Progenitor cell of endocrine pancreas (in vitro differentiated cells): ENCODE results near the gene SENP7. TPM values are rescaled to one million over a fixed set of nuclear protein-coding genes. Genes with fewer than 3 reads are reported as not detected.
A peak's percentile ranks its signal among the peaks of the same experiment; 100 is the strongest.
"Not testable (repeated sequence)": the region's sequence is repeated elsewhere in the genome, so short reads cannot be mapped to it uniquely, and the experiment has no call there.

ENCODE experiments used
- DNase-seq: peaks from one replicate; pipeline ENCODE4 v3.0.0; 2021; ENCODE audit warnings: low spot score; ENCODE audit not compliant: unreplicated experiment
- H3K27ac Mint-ChIP-seq: 2 replicates; pipeline ENCODE4 v1.8.0; 2021; ENCODE audit warnings: mild to moderate bottlenecking, moderate library complexity, mixed read lengths
- H3K27me3 Mint-ChIP-seq: 2 replicates; pipeline ENCODE4 v1.8.0; 2021; ENCODE audit warnings: mixed read lengths
- H3K36me3 Mint-ChIP-seq: 2 replicates; pipeline ENCODE4 v1.8.0; 2022; ENCODE audit warnings: mixed read lengths; ENCODE audit not compliant: insufficient read depth
- H3K4me1 Mint-ChIP-seq: 2 replicates; pipeline ENCODE4 v1.8.0; 2021; ENCODE audit warnings: low read depth, mixed read lengths
- H3K4me3 Mint-ChIP-seq: 2 replicates; pipeline ENCODE4 v1.8.0; 2021; ENCODE audit warnings: low read depth, mild to moderate bottlenecking, moderate library complexity, mixed read lengths
- H3K9me3 Mint-ChIP-seq: 2 replicates; pipeline ENCODE4 v1.8.0; 2021; ENCODE audit warnings: low read depth, mixed read lengths
- CTCF ChIP-seq: fragments of 200-600 bp; sonication (generic); IDR thresholded peaks from one replicate; pipeline ENCODE4 v1.5.0; 2021; ENCODE audit warnings: antibody characterized with exemption, mild to moderate bottlenecking; ENCODE audit not compliant: unreplicated experiment
- long read RNA-seq: library from polyadenylated mRNA; unstranded; transcript quantifications from one replicate; pipeline ENCODE4 v2.0.0, GENCODE V29; 2020
- total RNA-seq: library from RNA; stranded (reverse); gene quantifications from 2 replicates; pipeline ENCODE4 v1.2.1, GENCODE V29; 2021

The SENP7 gene
- 60.9 and 63.7 TPM in 2 replicates for total RNA-seq
- long read RNA-seq, full-length matches to known transcripts: 2 of 62 reads
- long read RNA-seq, partial matches to known transcripts: 37 of 62 reads
- long read RNA-seq, other reads (novel, unspliced or antisense): 23 of 62 reads

- Mint-ChIP-seq H3K4me3 (peak within 1 kb of the TSS; percentile 97), H3K36me3 (peaks cover 4% of the 10 kb centered on the region), H3K4me1 (peaks cover 7% of the 10 kb centered on the region), H3K27ac (peak within 1 kb of the TSS; percentile 97), H3K9me3 (no peaks in the 10 kb centered on the region), H3K27me3 (peaks cover 3% of the 10 kb centered on the region)
- no peak for TF ChIP-seq CTCF
- peak; percentile 59 for DNase-seq
Observed at GRCh38 chr3:101512646-101513418, at the start of gene SENP7. TSS of gene SENP7 (minus strand) at chr3:101513212. CDS start at chr3:101513130, 82 bp downstream.

GRCh38 chr3:101561630-101562328, 48.8 kb upstream of the SENP7 start, which contains the start of gene TRMT10C:
TSS of gene TRMT10C (plus strand) at chr3:101561868. CDS start at chr3:101564782, 2,914 bp downstream.
- Mint-ChIP-seq H3K27ac (peak within 1 kb of the TSS; percentile 99), H3K27me3 (peaks cover 8% of the 10 kb centered on the region), H3K4me3 (peak within 1 kb of the TSS; percentile 99), H3K9me3 (no peaks in the 10 kb centered on the region), H3K4me1 (peaks cover 13% of the 10 kb centered on the region), H3K36me3 (peaks cover 13% of the 10 kb centered on the region)
- TF ChIP-seq CTCF: no peak
- peak; percentile 75 for DNase-seq

GRCh38 chr3:101556064-101556463, 43.1 kb upstream of the SENP7 start:
- Mint-ChIP-seq H3K4me1 (no peaks in the 10 kb centered on the region), H3K4me3 (no peak overlapping the region), H3K36me3 (no peaks in the 10 kb centered on the region), H3K27me3 (peaks cover 17% of the 10 kb centered on the region), H3K27ac (no peak overlapping the region), H3K9me3 (peaks cover 3% of the 10 kb centered on the region)
- no peak for DNase-seq
- no peak for TF ChIP-seq CTCF

- not testable (repeated sequence) for DNase-seq, H3K27ac Mint-ChIP-seq, H3K36me3 Mint-ChIP-seq, H3K4me3 Mint-ChIP-seq, H3K9me3 Mint-ChIP-seq, H3K4me1 Mint-ChIP-seq
- peaks cover 10% of the 10 kb centered on the region for H3K27me3 Mint-ChIP-seq
Observed at GRCh38 chr3:101553381-101553780, 40.4 kb upstream of the SENP7 start.

GRCh38 chr3:101551359-101552081, 38.5 kb upstream of the SENP7 start:
- H3K27ac Mint-ChIP-seq, H3K4me3 Mint-ChIP-seq, DNase-seq, H3K4me1 Mint-ChIP-seq, H3K27me3 Mint-ChIP-seq, H3K36me3 Mint-ChIP-seq, H3K9me3 Mint-ChIP-seq: not testable (repeated sequence)

- no peak for TF ChIP-seq CTCF
- H3K4me3 Mint-ChIP-seq: no peak overlapping the region
- peaks cover 3% of the 10 kb centered on the region for H3K9me3 Mint-ChIP-seq
- H3K4me1 Mint-ChIP-seq: peaks cover 2% of the 10 kb centered on the region
- H3K27me3 Mint-ChIP-seq: no peaks in the 10 kb centered on the region
- no peak for DNase-seq
- H3K27ac Mint-ChIP-seq: no peak overlapping the region
- no peaks in the 10 kb centered on the region for H3K36me3 Mint-ChIP-seq
Observed at GRCh38 chr3:101549473-101549872, 36.5 kb upstream of the SENP7 start.
